ENCODE data around the gene EN1. TPM values are rescaled to one million over a fixed set of nuclear protein-coding genes. Genes with fewer than 3 reads are reported as not detected.

The EN1 gene
- total RNA-seq, 1 experiment from 2014 or later, result not detected

GRCh38 chr2:118833716-118834439, 13.6 kb downstream of the EN1 start:
- Histone ChIP-seq H3K9ac (ENCODE audit: low read length) (no peak overlapping the region), H3K27me3 (ENCODE audit: insufficient read depth, low read length) (no peaks in the 10 kb centered on the region), H4K20me1 (ENCODE audit: insufficient read depth) (no peaks in the 10 kb centered on the region), H2AFZ (ENCODE audit: low read depth, low read length, poor library complexity, severe bottlenecking) (no peak overlapping the region), H3K4me1 (ENCODE audit: control insufficient read depth in 1 of 2, insufficient read depth in 2 of 2, low read length in 2 of 2) (no peaks in the 10 kb centered on the region), H3K9me3 (ENCODE audit: control insufficient read depth in 1 of 2, insufficient read depth in 1 of 2, low read depth in 1 of 2, low read length in 2 of 2) (no peaks in the 10 kb centered on the region), H3K36me3 (ENCODE audit: control insufficient read depth in 1 of 2, insufficient read depth in 2 of 2, low read length in 2 of 2) (no peaks in the 10 kb centered on the region), H3K9me2 (ENCODE audit: insufficient read depth) (no peaks in the 10 kb centered on the region), H3K27ac (ENCODE audit: low read depth, low read length) (no peak overlapping the region), H3K79me2 (ENCODE audit: insufficient read depth, low read length) (no peaks in the 10 kb centered on the region), H3K4me3 (replicated peaks in 1 of 2; ENCODE audit: low read depth in 1 of 2, low read length in 2 of 2) (no peak overlapping the region), H3K4me2 (ENCODE audit: low read length) (no peak overlapping the region)
- RAD21 ChIA-PET (ENCODE audit: low non-redundant PET in 1 of 2, low total read pairs in 2 of 2, uncharacterized antibody in 2 of 2, unreplicated experiment in 2 of 2), result no interaction called here
- DNase-seq (ENCODE audit: low read depth, low spot score) (no peak), ATAC-seq (no peak)
- BruUV-seq (replicated peaks), result no TSS peak
- CTCF ChIA-PET, result no interaction called here
- POLR2A ChIA-PET, result no interaction called here
- TF ChIP-seq ZFX (IDR thresholded peaks at IDR 0.05) (no peak), REST (IDR thresholded peaks at IDR 0.05; ENCODE audit: low read depth) (no peak), TCF7L2 (IDR thresholded peaks at IDR 0.05; ENCODE audit: borderline replicate concordance, extremely low read depth, insufficient read depth, insufficient read length) (no peak), RAD21 (IDR thresholded peaks at IDR 0.05; ENCODE audit: low read depth) (no peak), CBX3 (IDR thresholded peaks at IDR 0.05; ENCODE audit: low read depth) (no peak), SRF (IDR thresholded peaks at IDR 0.05; ENCODE audit: low read depth) (no peak), ATF3 (IDR thresholded peaks at IDR 0.05) (no peak), EZH2 (IDR thresholded peaks at IDR 0.05) (no peak), YY1 (IDR thresholded peaks at IDR 0.05; ENCODE audit: extremely low read depth, insufficient replicate concordance, low read depth, low read length) (no peak), EGR1 (IDR thresholded peaks at IDR 0.05; ENCODE audit: low read depth) (no peak), SP1 (IDR thresholded peaks at IDR 0.05; ENCODE audit: low read depth) (no peak), POLR2AphosphoS5 (IDR thresholded peaks at IDR 0.05; ENCODE audit: low read depth, low read length) (no peak), MAX (IDR thresholded peaks at IDR 0.05) (no peak)
- intact Hi-C loops (cut with micrococcal nuclease), result no loop called here
